IMR-90 (cell line): Measurements from ENCODE around the gene NECAB2. TPM values are rescaled to one million over a fixed set of nuclear protein-coding genes. Genes with fewer than 3 reads are reported as not detected.

Experiments
- ATAC-seq: fragments of 200-7000 bp; cut with Tn5 transposase; 2 replicates; pipeline ENCODE4 v1.9.1; 2020; ENCODE audit warnings: low read depth, mild to moderate bottlenecking, moderate library complexity
- BruUV-seq: library from RNA; stranded (reverse); fragments of 400-500 nt; replicated peaks from 2 replicates; lab custom pipeline; 2021; lab: Mats Ljungman, UMichigan
- CTCF ChIA-PET: fragments of 300-600 bp; formaldehyde crosslinking; extraction: SDS; loops from one replicate; lab custom pipeline; 2021; ENCODE audit warnings: antibody characterized with exemption; lab: Yijun Ruan, JAX
- POLR2A ChIA-PET: fragments of 300-600 bp; sonication (Branson Sonifier 250); formaldehyde crosslinking; loops from one replicate; lab custom pipeline; 2022; ENCODE audit warnings: antibody characterized with exemption; ENCODE audit not compliant: unreplicated experiment; lab: Charles Lee
- DNase-seq: peaks from one replicate; pipeline ENCODE4 v3.0.0; 2013
- H2AFZ ChIP-seq: replicated peaks from 2 replicates; pipeline ENCODE3; 2013; ENCODE audit warnings: low read length, mild to moderate bottlenecking; ENCODE audit not compliant: poor library complexity
- H2AK5ac ChIP-seq: 2 replicates; pipeline ENCODE4 v1.6.1; 2013; ENCODE audit warnings: low read depth, low read length, inconsistent platforms
- H2AK9ac ChIP-seq: replicated peaks from 2 replicates; pipeline ENCODE3; 2013; ENCODE audit warnings: mild to moderate bottlenecking, low read depth, low read length, moderate library complexity; ENCODE audit not compliant: poor library complexity
- H2BK120ac ChIP-seq: 2 replicates; pipeline ENCODE4 v1.6.1; 2013; ENCODE audit warnings: low read depth, low read length, inconsistent platforms
- H2BK15ac ChIP-seq: 3 replicates; pipeline ENCODE4 v1.6.1; 2013; ENCODE audit warnings: low read depth, low read length, inconsistent platforms
- H2BK20ac ChIP-seq: 2 replicates; pipeline ENCODE4 v1.6.1; 2013; ENCODE audit warnings: low read depth, mild to moderate bottlenecking, inconsistent platforms, low read length, moderate library complexity
- H2BK5ac ChIP-seq: 2 replicates; pipeline ENCODE4 v1.6.1; 2013; ENCODE audit warnings: mild to moderate bottlenecking, low read depth, low read length, inconsistent platforms; ENCODE audit not compliant: poor library complexity, severe bottlenecking
- H3K14ac ChIP-seq: replicated peaks from 2 replicates; pipeline ENCODE4 v1.6.1; 2013; ENCODE audit warnings: low read depth, low read length, inconsistent platforms
- H3K18ac ChIP-seq: 2 replicates; pipeline ENCODE4 v1.6.1; 2013; ENCODE audit warnings: low read depth, low read length, control low read depth
- H3K23ac ChIP-seq: 2 replicates; pipeline ENCODE4 v1.6.1; 2013; ENCODE audit warnings: low read depth, low read length, inconsistent platforms
- H3K27ac ChIP-seq: 2 replicates; pipeline ENCODE4 v1.5.1; 2013; ENCODE audit warnings: mild to moderate bottlenecking, control low read depth, low read length; ENCODE audit not compliant: insufficient read depth
- H3K27me3 ChIP-seq: 2 replicates; pipeline ENCODE4 v1.6.1; 2013; ENCODE audit warnings: low read length; ENCODE audit not compliant: control insufficient read depth, insufficient read depth
- H3K36me3 ChIP-seq: 2 replicates; pipeline ENCODE4 v1.6.1; 2013; ENCODE audit warnings: low read length, mixed read lengths; ENCODE audit not compliant: control insufficient read depth, insufficient read depth
- H3K4ac ChIP-seq: 2 replicates; pipeline ENCODE4 v1.6.1; 2013; ENCODE audit warnings: low read depth, low read length, inconsistent platforms
- H3K4me1 ChIP-seq: 2 replicates; pipeline ENCODE4 v1.6.1; 2013; ENCODE audit warnings: low read length, mixed read lengths; ENCODE audit not compliant: control insufficient read depth, insufficient read depth
- H3K4me2 ChIP-seq: 2 replicates; pipeline ENCODE4 v1.6.1; 2013; ENCODE audit warnings: low read depth, mild to moderate bottlenecking, control low read depth, low read length, moderate library complexity
- H3K4me3 ChIP-seq: 2 replicates; pipeline ENCODE4 v1.5.1; 2013; ENCODE audit warnings: low read depth, mild to moderate bottlenecking, control low read depth, low read length, moderate library complexity; ENCODE audit not compliant: insufficient read depth
- H3K56ac ChIP-seq: 2 replicates; pipeline ENCODE4 v1.6.1; 2013; ENCODE audit warnings: low read length, inconsistent platforms; ENCODE audit not compliant: insufficient read depth; ENCODE audit errors: extremely low read depth
- H3K79me1 ChIP-seq, 2 experiments: 2 replicates each; pipeline ENCODE4 v1.6.1; 2013; ENCODE audit warnings: low read length in 2 of 2, inconsistent platforms in 1 of 2, low read depth in 1 of 2
- H3K9ac ChIP-seq: 2 replicates; pipeline ENCODE4 v1.6.1; 2013; ENCODE audit warnings: low read depth, low read length, control low read depth
- H3K9me1 ChIP-seq: 2 replicates; pipeline ENCODE4 v1.6.1; 2013; ENCODE audit warnings: low read length, inconsistent platforms; ENCODE audit not compliant: insufficient read depth
- H3K9me3 ChIP-seq: 2 replicates; pipeline ENCODE4 v1.6.1; 2013; ENCODE audit warnings: low read length; ENCODE audit not compliant: control insufficient read depth, insufficient read depth
- H4K20me1 ChIP-seq: 2 replicates; pipeline ENCODE4 v1.6.1; 2013; ENCODE audit warnings: low read length, inconsistent platforms; ENCODE audit not compliant: insufficient read depth
- H4K5ac ChIP-seq: 2 replicates; pipeline ENCODE4 v1.6.1; 2013; ENCODE audit warnings: mild to moderate bottlenecking, low read depth, low read length, control low read depth
- H4K8ac ChIP-seq, 2 experiments: 2 replicates each; pipeline ENCODE4 v1.6.1; 2013; ENCODE audit warnings: low read depth in 2 of 2, low read length in 2 of 2, control low read depth in 1 of 2, inconsistent platforms in 1 of 2
- H4K91ac ChIP-seq: 2 replicates; pipeline ENCODE4 v1.6.1; 2013; ENCODE audit warnings: low read depth, low read length, inconsistent platforms; ENCODE audit not compliant: insufficient read depth
- BHLHE40 ChIP-seq: fragments of 150-350 bp; IDR thresholded peaks from 2 replicates; pipeline ENCODE4 v1.6.1; 2016; ENCODE audit warnings: mild to moderate bottlenecking, low read depth, low read length
- CEBPB ChIP-seq: IDR thresholded peaks from 2 replicates; pipeline ENCODE4 v1.6.1; 2012; ENCODE audit warnings: low read depth, low read length, improper control_type of control experiment
- CHD1 ChIP-seq: IDR thresholded peaks from 2 replicates; pipeline ENCODE4 v1.6.1; 2012; ENCODE audit warnings: low read depth, low read length, improper control_type of control experiment
- FOS ChIP-seq: fragments of 150-350 bp; IDR thresholded peaks from 2 replicates; pipeline ENCODE4 v1.6.1; 2016; ENCODE audit warnings: low read depth, low read length
- MAFK ChIP-seq: IDR thresholded peaks from 2 replicates; pipeline ENCODE4 v1.6.1; 2012; ENCODE audit warnings: low read depth, low read length, improper control_type of control experiment
- MAZ ChIP-seq: IDR thresholded peaks from 2 replicates; pipeline ENCODE4 v1.6.1; 2012; ENCODE audit warnings: low read depth, mild to moderate bottlenecking, low read length, improper control_type of control experiment, moderate library complexity, borderline replicate concordance
- MXI1 ChIP-seq: IDR thresholded peaks from 2 replicates; pipeline ENCODE4 v1.6.1; 2012; ENCODE audit warnings: low read depth, mild to moderate bottlenecking, low read length, moderate library complexity, borderline replicate concordance
- NFE2L2 ChIP-seq: fragments of 150-350 bp; IDR thresholded peaks from 2 replicates; pipeline ENCODE4 v1.6.1; 2016; ENCODE audit warnings: low read depth, mild to moderate bottlenecking, low read length
- POLR2A ChIP-seq: IDR thresholded peaks from 2 replicates; pipeline ENCODE4 v1.6.1; 2012; ENCODE audit warnings: mild to moderate bottlenecking, low read depth, low read length
- RAD21 ChIP-seq: IDR thresholded peaks from 2 replicates; pipeline ENCODE4 v1.6.1; 2012; ENCODE audit warnings: low read length, improper control_type of control experiment
- RCOR1 ChIP-seq: IDR thresholded peaks from 2 replicates; pipeline ENCODE4 v1.6.1; 2012; ENCODE audit warnings: mild to moderate bottlenecking, low read length, improper control_type of control experiment; ENCODE audit not compliant: insufficient replicate concordance
- RFX5 ChIP-seq: IDR thresholded peaks from 2 replicates; pipeline ENCODE4 v1.8.0; 2012; ENCODE audit warnings: low read depth, mild to moderate bottlenecking, low read length, moderate library complexity
- SMC3 ChIP-seq: fragments of 150-350 bp; IDR thresholded peaks from 2 replicates; pipeline ENCODE4 v1.6.1; 2016; ENCODE audit warnings: low read depth, mild to moderate bottlenecking, antibody characterized with exemption, low read length, moderate library complexity
- WGBS, 2 experiments: methylation state at CpG; one replicate each; pipeline versions ENCODE4 v1.1.5 to v1.1.7; 2013; ENCODE audit warnings: missing lambda C conversion rate in 2 of 2; ENCODE audit not compliant: insufficient read length in 1 of 2; ENCODE audit errors: extremely low coverage in 2 of 2; 5-methylcytosine and 5-hydroxymethylcytosine counted together
- dilution Hi-C: fragments of 300-500 bp; cut with HindIII; formaldehyde crosslinking; loops from one replicate; pipeline ENCODE4 v1.14.3; 2018; ENCODE audit warnings: low sequenced_read_pairs; ENCODE audit not compliant: unreplicated experiment
- in situ Hi-C: fragments of 300-500 bp; cut with MboI; formaldehyde crosslinking; loops from 3 replicates; pipeline ENCODE4 v1.14.3; 2019; ENCODE audit warnings: low sequenced_read_pairs, inconsistent platforms, mixed read lengths
- intact Hi-C: fragments of 100-400 bp; cut with micrococcal nuclease; formaldehyde crosslinking; loops from 2 replicates; pipeline ENCODE4 v1.10.0; 2022
- polyA plus RNA-seq, 3 experiments: library from polyadenylated mRNA; depleted of rRNA; stranded (reverse); fragments of >200 nt; gene quantifications; 2 replicates each; pipeline ENCODE4 v1.2.3, GENCODE V29; 2012; ENCODE audit warnings: low replicate concordance in 1 of 3
- total RNA-seq: library from RNA; depleted of rRNA; stranded (reverse); fragments of >200 nt; gene quantifications from 2 replicates; pipeline ENCODE4 v1.2.3, GENCODE V29; 2012
- TF ChIP-seq, protein P1 (sequence below): fragments of 150-350 bp; IDR thresholded peaks from 2 replicates; pipeline ENCODE4 v1.6.1; 2016; ENCODE audit warnings: low read depth, mild to moderate bottlenecking, low read length, moderate library complexity, borderline replicate concordance
- TF ChIP-seq, protein P2 (sequence below): fragments of 150-350 bp; IDR thresholded peaks from 2 replicates; pipeline ENCODE4 v1.6.1; 2017; ENCODE audit warnings: mild to moderate bottlenecking, antibody characterized with exemption, low read length, low read depth
- TF ChIP-seq, protein P3 (sequence below): conservative IDR thresholded peaks from 2 replicates; pipeline ENCODE4 v1.5.1; 2012; ENCODE audit warnings: mild to moderate bottlenecking, low read depth, low read length, improper control_type of control experiment

NECAB2 gene
- total and polyA plus RNA-seq, 2 of the 4 experiments (the other 2 are of a cell fraction) = 0.27 TPM; not detected in 1

DNA sequence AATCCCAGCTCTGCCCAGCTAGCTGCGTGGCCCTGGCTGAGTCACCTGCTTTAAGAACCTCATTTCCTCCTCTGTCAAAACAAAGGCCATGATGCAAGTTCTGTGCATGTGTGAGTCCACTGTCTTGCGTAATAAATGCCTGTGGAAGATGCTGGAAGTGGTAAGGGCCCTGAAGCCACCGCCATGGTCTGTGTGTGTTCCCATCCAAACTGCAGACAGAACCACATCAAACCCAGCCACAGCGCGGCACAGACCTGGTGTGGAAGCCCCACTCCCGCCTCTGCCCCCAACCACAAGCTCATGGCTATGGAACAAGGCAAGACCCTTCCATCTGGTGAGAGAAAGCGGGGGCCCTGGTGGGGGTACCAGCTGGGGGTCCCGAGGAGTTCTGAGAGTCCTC, 26.0 kb downstream of the NECAB2 start:
- Histone ChIP-seq H2AK9ac (peak overlapping the region; percentile 1), H3K9ac (no peak overlapping the region), H3K4me2 (no peak overlapping the region), H3K4me1 (peaks cover 7% of the 10 kb centered on the region; the same call in 1 of the 2 replicates), H3K9me1 (0 out of 2 replicates have a peak, but pooled peaks cover 4% of the 10 kb centered on the region), H4K5ac (no peak overlapping the region), H3K4me3 (no peak overlapping the region), H4K20me1 (no peaks in the 10 kb centered on the region), H3K4ac (peak overlapping the region; percentile 17; the same call in 1 of the 2 replicates), H2AFZ (peak overlapping the region; percentile 4), H2BK15ac (no peak overlapping the region), H3K27ac (no peak overlapping the region), H3K23ac (no peak overlapping the region), H2AK5ac (no peak overlapping the region), H2BK120ac (0 out of 2 replicates have a peak overlapping the region, but pooled peaks have one; percentile 2), H4K91ac (no peak overlapping the region; the same call in 1 of the 2 replicates), H3K18ac (no peak overlapping the region), H3K27me3 (peaks cover 19% of the 10 kb centered on the region), H3K56ac (no peak overlapping the region), H3K9me3 (no peaks in the 10 kb centered on the region), H3K14ac (no peak overlapping the region), H2BK5ac (no peak overlapping the region), H3K79me1 (no peaks in the 10 kb centered on the region), H2BK20ac (no peak overlapping the region), H4K8ac (peak overlapping the region in 1 of 2 experiments; percentile 69; a peak in 2 of 4 replicates), H3K36me3 (no peaks in the 10 kb centered on the region)
- POLR2A ChIA-PET = no interaction called here
- intact Hi-C loops (no loop called here), in situ Hi-C loops (no loop called here), dilution Hi-C loops (no loop called here)
- TF ChIP-seq, protein P1, sequence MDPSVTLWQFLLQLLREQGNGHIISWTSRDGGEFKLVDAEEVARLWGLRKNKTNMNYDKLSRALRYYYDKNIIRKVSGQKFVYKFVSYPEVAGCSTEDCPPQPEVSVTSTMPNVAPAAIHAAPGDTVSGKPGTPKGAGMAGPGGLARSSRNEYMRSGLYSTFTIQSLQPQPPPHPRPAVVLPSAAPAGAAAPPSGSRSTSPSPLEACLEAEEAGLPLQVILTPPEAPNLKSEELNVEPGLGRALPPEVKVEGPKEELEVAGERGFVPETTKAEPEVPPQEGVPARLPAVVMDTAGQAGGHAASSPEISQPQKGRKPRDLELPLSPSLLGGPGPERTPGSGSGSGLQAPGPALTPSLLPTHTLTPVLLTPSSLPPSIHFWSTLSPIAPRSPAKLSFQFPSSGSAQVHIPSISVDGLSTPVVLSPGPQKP = no peak
- peak; percentile 100 for TF ChIP-seq CEBPB
- TF ChIP-seq FOS = peak; percentile 50
- no peak for TF ChIP-seq RFX5
- TF ChIP-seq, protein P2, sequence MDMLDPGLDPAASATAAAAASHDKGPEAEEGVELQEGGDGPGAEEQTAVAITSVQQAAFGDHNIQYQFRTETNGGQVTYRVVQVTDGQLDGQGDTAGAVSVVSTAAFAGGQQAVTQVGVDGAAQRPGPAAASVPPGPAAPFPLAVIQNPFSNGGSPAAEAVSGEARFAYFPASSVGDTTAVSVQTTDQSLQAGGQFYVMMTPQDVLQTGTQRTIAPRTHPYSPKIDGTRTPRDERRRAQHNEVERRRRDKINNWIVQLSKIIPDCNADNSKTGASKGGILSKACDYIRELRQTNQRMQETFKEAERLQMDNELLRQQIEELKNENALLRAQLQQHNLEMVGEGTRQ = peak; percentile 21; the same call in 1 of the 2 replicates
- TF ChIP-seq RCOR1 = peak; percentile 26
- TF ChIP-seq CHD1 = no peak
- TF ChIP-seq POLR2A = no peak
- no peak for TF ChIP-seq MAZ
- TF ChIP-seq BHLHE40 = peak; percentile 76
- TF ChIP-seq RAD21 = no peak
- peak; percentile 42; the same call in 1 of the 2 replicates for TF ChIP-seq MXI1
- TF ChIP-seq, protein P3, sequence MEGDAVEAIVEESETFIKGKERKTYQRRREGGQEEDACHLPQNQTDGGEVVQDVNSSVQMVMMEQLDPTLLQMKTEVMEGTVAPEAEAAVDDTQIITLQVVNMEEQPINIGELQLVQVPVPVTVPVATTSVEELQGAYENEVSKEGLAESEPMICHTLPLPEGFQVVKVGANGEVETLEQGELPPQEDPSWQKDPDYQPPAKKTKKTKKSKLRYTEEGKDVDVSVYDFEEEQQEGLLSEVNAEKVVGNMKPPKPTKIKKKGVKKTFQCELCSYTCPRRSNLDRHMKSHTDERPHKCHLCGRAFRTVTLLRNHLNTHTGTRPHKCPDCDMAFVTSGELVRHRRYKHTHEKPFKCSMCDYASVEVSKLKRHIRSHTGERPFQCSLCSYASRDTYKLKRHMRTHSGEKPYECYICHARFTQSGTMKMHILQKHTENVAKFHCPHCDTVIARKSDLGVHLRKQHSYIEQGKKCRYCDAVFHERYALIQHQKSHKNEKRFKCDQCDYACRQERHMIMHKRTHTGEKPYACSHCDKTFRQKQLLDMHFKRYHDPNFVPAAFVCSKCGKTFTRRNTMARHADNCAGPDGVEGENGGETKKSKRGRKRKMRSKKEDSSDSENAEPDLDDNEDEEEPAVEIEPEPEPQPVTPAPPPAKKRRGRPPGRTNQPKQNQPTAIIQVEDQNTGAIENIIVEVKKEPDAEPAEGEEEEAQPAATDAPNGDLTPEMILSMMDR = no peak
- no peak for TF ChIP-seq NFE2L2
- no peak for TF ChIP-seq MAFK
- TF ChIP-seq SMC3 = no peak
- DNase-seq (peak; percentile 95), ATAC-seq (peak; percentile 49)
- CTCF ChIA-PET = no interaction called here
- no TSS peak for BruUV-seq
- WGBS, 2 experiments = no CpG with 5 or more reads among the region's 8 CpGs
